OCI-LY1 (cell line): ENCODE results near the gene PAX5.

Source experiments
- H2AFZ ChIP-seq: fragments of 200-600 bp; sonication (generic), shearing (Covaris generic); 2 replicates; pipeline ENCODE4 v1.6.0; 2014; ENCODE audit warnings: antibody characterized with exemption, mild to moderate bottlenecking, low read length
- H3F3A ChIP-seq: fragments of 200-600 bp; sonication (generic), shearing (Covaris generic); 2 replicates; pipeline ENCODE4 v1.6.0; 2014; ENCODE audit warnings: mild to moderate bottlenecking, antibody characterized with exemption, low read length, moderate library complexity; ENCODE audit not compliant: insufficient read depth
- H3K27ac ChIP-seq: fragments of 200-600 bp; sonication (generic); 2 replicates; pipeline ENCODE4 v1.5.1; 2014; ENCODE audit warnings: low read length, mixed run types, mild to moderate bottlenecking, low read depth; ENCODE audit not compliant: poor library complexity, severe bottlenecking
- H3K27me3 ChIP-seq: fragments of 200-600 bp; sonication (generic); 2 replicates; pipeline ENCODE4 v1.6.0; 2014; ENCODE audit warnings: antibody characterized with exemption, mild to moderate bottlenecking, low read length, moderate library complexity; ENCODE audit not compliant: insufficient read depth
- H3K36me3 ChIP-seq: fragments of 200-600 bp; sonication (generic); 2 replicates; pipeline ENCODE4 v1.6.1; 2014; ENCODE audit warnings: mild to moderate bottlenecking, antibody characterized with exemption, low read length, moderate library complexity, mixed read lengths; ENCODE audit not compliant: insufficient read depth
- H3K4me1 ChIP-seq: fragments of 200-600 bp; sonication (generic); 2 replicates; pipeline ENCODE4 v1.5.1; 2014; ENCODE audit warnings: mild to moderate bottlenecking, low read length, moderate library complexity; ENCODE audit not compliant: insufficient read depth, severe bottlenecking
- H3K4me2 ChIP-seq: fragments of 200-600 bp; sonication (generic), shearing (Covaris generic); 2 replicates; pipeline ENCODE4 v1.6.1; 2014; ENCODE audit warnings: low read length
- H3K4me3 ChIP-seq: fragments of 200-600 bp; sonication (generic); 2 replicates; pipeline ENCODE4 v1.5.1; 2014; ENCODE audit warnings: low read length, low read depth, mild to moderate bottlenecking, mixed read lengths; ENCODE audit not compliant: poor library complexity, severe bottlenecking
- H3K79me2 ChIP-seq: fragments of 200-600 bp; shearing (Covaris generic); 2 replicates; pipeline ENCODE4 v1.6.1; 2016; ENCODE audit warnings: mixed run types, low read length, mixed read lengths; ENCODE audit not compliant: insufficient read depth
- H3K9ac ChIP-seq: fragments of 200-600 bp; sonication (generic), shearing (Covaris generic); 2 replicates; pipeline ENCODE4 v1.6.1; 2014; ENCODE audit warnings: mild to moderate bottlenecking, low read length, mixed read lengths
- H3K9me2 ChIP-seq: fragments of 200-600 bp; sonication (generic), shearing (Covaris generic); 2 replicates; pipeline ENCODE4 v1.6.1; 2014; ENCODE audit warnings: low read depth, mild to moderate bottlenecking, low read length, mixed read lengths
- H3K9me3 ChIP-seq: fragments of 200-600 bp; shearing (Covaris generic); 2 replicates; pipeline ENCODE4 v1.6.1; 2014; ENCODE audit warnings: low read length, mixed read lengths
- H4K20me1 ChIP-seq: fragments of 200-600 bp; sonication (generic), shearing (Covaris generic); 2 replicates; pipeline ENCODE4 v1.6.0; 2016; ENCODE audit warnings: mild to moderate bottlenecking, low read length; ENCODE audit not compliant: insufficient read depth
- CTCF ChIP-seq: fragments of 200-600 bp; sonication (generic), shearing (Covaris generic); IDR thresholded peaks from 2 replicates; pipeline ENCODE4 v1.5.1; 2017; ENCODE audit warnings: mild to moderate bottlenecking, antibody characterized with exemption, low read length, moderate library complexity, mixed read lengths
- EZH2 ChIP-seq: fragments of 200-600 bp; sonication (generic), shearing (Covaris generic); IDR thresholded peaks from 2 replicates; pipeline ENCODE4 v1.8.0; 2017; ENCODE audit warnings: borderline replicate concordance, mixed run types, mild to moderate bottlenecking, antibody characterized with exemption, low read length, moderate library complexity, mixed read lengths

The PAX5 gene

GRCh38 chr9:36987891-36988290 is 46.2 kb downstream of the PAX5 start:
- peaks cover 68% of the 10 kb centered on the region for H3K36me3 ChIP-seq
- H3K9me2 ChIP-seq: no peaks in the 10 kb centered on the region
- H3K79me2 ChIP-seq: peaks cover 18% of the 10 kb centered on the region
- no peak overlapping the region for H2AFZ ChIP-seq
- H3F3A ChIP-seq: no peaks in the 10 kb centered on the region
- H3K27ac ChIP-seq: no peak overlapping the region
- no peak overlapping the region for H3K4me3 ChIP-seq
- H3K4me1 ChIP-seq: peaks cover 15% of the 10 kb centered on the region
- no peaks in the 10 kb centered on the region; the same call in 1 of the 2 replicates for H3K9me3 ChIP-seq
- H4K20me1 ChIP-seq: no peaks in the 10 kb centered on the region
- no peak overlapping the region for H3K9ac ChIP-seq
- TF ChIP-seq CTCF (no peak), EZH2 (no peak)
- no peak overlapping the region for H3K4me2 ChIP-seq
- no peaks in the 10 kb centered on the region for H3K27me3 ChIP-seq

GRCh38 chr9:36987409-36987808 is 46.7 kb downstream of the PAX5 start:
- Histone ChIP-seq H3K9me2 (no peaks in the 10 kb centered on the region), H3K4me2 (no peak overlapping the region), H3K4me3 (no peak overlapping the region), H3K27me3 (no peaks in the 10 kb centered on the region), H4K20me1 (no peaks in the 10 kb centered on the region), H3K4me1 (peaks cover 15% of the 10 kb centered on the region), H3F3A (no peaks in the 10 kb centered on the region), H3K27ac (no peak overlapping the region), H2AFZ (no peak overlapping the region), H3K79me2 (peaks cover 20% of the 10 kb centered on the region), H3K9ac (no peak overlapping the region), H3K9me3 (no peaks in the 10 kb centered on the region; the same call in 1 of the 2 replicates), H3K36me3 (peaks cover 66% of the 10 kb centered on the region)
- TF ChIP-seq EZH2: no peak
- TF ChIP-seq CTCF: no peak

GRCh38 chr9:36986468-36987408 is 47.3 kb downstream of the PAX5 start:
- no peaks in the 10 kb centered on the region for H3F3A ChIP-seq
- H3K4me3 ChIP-seq: no peak overlapping the region
- no peaks in the 10 kb centered on the region for H3K9me2 ChIP-seq
- peaks cover 20% of the 10 kb centered on the region for H3K79me2 ChIP-seq
- H3K9me3 ChIP-seq: no peaks in the 10 kb centered on the region
- H3K36me3 ChIP-seq: peaks cover 60% of the 10 kb centered on the region
- TF ChIP-seq CTCF (no peak), EZH2 (no peak)
- H4K20me1 ChIP-seq: no peaks in the 10 kb centered on the region
- H2AFZ ChIP-seq: no peak overlapping the region
- H3K4me1 ChIP-seq: peaks cover 15% of the 10 kb centered on the region
- no peak overlapping the region for H3K4me2 ChIP-seq
- no peak overlapping the region for H3K27ac ChIP-seq
- H3K27me3 ChIP-seq: no peaks in the 10 kb centered on the region
- no peak overlapping the region for H3K9ac ChIP-seq
